Measurements from ENCODE around the gene CIAO3. TPM values are rescaled to one million over a fixed set of nuclear protein-coding genes. Genes with fewer than 3 reads are reported as not detected.

CIAO3 gene
- total RNA-seq: 24.6 and 26.3 TPM in 2 replicates

DNA sequence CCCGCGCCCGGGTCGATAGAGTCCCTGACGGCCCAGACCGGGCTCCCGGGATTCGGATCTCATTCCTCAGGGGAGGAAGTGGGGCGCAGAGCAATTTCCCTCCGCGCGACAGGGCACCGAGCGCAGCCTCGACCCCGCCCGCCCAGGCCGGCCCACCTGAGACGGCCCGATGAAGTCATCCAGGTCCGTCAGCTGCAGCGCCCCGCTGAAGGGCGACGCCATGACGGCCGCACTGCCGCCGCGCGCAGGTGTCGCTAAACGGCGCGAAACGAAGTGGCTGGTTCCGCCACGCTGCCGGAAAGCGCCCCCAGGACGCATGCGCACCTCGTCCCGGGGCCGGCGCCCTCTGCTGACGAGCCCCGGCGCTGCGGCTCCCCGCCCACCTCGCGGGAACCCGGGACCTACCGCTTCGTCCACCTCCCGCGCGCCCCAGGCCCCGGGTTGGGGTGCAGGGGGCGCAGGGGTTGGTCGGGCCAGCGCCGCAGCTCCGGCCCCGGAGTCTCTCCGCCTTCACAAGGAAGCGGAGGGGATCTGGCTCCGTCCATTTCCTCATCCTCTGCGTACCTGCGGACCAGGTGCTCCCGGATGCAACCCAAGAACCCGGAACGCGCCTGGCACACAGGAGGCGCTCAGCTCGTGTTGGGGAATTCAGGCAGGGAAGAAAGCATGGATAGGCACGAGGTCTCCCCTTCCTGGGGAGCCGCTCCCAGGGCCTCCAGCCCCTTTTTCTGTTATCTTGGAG, at the start of gene CIAO3:
CIAO3 (minus strand) TSS at position 234 of the 742 bp plus-strand sequence; CDS start at position 222, 12 bp downstream.

DNA sequence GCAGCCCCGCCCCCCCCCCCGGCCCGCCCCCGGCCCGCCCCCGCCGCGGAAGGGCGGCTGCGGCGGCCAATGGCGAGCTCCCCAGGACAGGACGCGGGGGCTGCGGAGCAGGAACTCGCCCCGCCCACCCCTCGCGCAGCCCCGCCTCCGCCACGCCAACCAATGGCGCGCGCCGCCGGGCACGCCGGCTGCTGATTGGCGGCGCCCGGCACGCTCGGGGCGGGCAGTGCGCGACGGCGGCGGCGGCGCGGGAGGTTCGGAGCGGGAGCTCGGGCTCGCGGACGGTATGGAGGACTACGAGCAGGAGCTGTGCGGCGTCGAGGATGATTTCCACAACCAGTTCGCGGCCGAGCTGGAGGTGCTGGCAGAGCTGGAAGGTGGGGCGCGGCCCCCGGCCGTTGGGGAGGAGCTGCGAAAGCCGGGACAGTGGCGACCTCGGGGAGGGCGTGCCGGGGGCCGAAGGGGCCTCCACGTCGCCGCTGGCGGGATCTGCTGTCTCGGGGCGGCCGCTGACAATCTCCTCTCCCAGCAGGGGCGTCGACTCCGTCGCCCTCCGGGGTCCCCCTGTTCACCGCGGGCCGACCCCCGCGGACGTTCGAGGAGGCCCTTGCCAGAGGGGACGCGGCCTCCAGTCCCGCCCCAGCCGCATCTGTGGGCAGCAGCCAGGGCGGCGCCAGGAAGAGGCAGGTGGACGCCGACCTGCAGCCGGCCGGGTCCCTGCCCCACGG, 47.8 kb upstream of the CIAO3 start, which contains the start of gene CHTF18:
CHTF18 (plus strand) TSS at position 222 of the 728 bp plus-strand sequence; CDS start at position 287, 65 bp downstream.

DNA sequence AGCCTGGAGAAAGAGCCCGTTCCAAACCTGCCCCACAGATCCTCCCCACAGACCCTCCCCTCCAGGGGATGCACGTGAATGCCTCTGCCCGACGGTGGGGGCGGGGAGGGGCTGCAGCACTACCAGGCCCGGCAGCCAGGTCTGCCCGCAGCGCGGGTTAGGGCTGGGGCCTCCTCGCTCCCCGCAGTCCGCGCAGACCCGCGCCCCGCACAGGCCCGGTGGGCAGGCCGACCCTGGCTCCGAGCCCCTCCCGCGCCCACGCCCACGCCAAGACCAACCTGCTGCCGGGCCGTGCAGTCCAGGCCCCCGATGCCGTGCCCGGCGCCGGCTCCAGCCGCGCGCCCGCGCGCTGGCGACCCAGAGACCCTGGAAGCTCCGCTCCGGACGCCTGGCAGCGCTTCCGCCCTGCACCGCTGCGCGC, 47.2 kb upstream of the CIAO3 start, which contains the start of gene RPUSD1:
RPUSD1 (minus strand) TSS at position 404 of the 421 bp plus-strand sequence. CDS start 644 bp downstream, outside the sequence.

DNA sequence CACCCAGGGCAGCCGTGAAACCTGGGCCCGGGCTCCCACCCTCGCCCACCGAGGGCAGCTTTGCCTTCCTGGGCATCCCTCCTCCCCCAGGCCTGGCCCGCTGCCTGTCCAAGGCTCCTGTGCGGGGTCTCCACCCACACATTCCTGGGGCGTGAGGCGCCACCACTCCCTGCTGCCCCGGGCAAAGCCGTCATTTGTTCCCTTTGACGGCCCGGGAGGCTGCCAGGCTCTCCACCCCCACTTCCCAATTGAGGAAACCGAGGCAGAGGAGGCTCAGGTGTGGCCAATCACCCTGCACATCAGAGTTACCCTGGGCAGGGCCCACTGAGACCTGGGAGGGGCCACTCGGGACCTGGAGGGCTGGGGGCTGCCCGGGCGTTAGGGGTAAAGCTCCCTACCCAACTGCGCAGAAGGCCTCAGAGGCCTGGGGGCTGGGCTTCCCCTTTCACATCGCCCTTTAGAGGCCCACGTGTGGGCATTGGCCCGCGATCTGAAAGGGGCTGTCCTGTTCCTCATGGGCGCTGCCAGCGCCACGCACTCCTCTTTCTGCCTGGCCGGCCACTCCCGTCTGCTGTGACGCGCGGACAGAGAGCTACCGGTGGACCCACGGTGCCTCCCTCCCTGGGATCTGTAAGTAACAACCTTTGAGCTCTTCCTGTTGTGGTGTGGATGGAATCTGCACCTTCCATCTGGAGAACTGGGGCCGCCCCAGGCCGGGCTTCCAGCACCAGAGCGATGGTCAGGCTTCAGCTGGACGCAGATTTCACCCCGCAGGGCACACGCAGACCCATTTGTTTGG, 19.9 kb upstream of the CIAO3 start, which contains the start of gene MSLN:
MSLN (plus strand) TSS at position 190 of the 799 bp plus-strand sequence. CDS start 1,947 bp downstream, outside the sequence.

DNA sequence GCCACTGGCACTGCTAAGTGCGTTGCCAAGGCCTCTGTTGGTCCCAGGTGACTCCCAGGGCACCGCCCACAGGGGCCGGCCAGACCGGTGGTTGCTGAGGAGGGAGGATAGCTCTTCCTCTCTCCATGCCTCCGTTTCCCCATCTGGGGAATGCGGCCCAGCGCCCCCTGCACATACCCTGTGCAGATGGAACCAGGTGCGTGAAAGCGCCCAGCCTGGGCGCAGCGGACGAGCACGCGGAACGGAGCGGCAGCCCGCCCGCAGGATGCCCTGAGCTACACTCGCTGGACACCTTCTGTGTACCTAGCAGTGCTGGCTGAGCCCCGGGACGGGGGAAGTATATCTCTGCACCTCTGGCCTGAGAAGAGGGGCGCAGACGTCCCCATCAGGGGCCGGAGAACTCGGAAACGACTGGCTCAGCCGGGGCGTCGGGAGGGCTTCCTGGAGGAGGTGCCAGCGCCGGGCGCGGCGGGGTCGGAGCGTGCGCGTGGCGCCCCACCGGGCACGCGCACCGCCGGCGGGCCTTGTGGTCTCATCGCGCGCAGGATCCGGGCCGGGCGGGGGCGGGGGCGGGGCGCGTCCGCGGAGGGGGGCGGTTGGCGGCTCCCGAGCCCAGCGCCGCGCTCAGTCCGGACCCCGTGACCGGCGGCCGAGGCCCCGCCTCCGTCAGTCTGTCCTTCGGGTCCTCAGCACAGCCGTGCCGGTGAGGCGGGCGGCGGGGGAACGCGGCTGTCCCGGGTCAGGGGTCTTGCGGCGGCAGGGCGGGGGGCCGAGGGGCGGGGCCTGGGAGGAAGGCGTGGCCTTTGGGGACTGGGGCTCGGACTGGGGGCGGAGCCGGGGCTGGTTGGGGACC, 14.1 kb downstream of the CIAO3 start, which contains the start of the genes CCDC78 and HAGHL:
CCDC78 (minus strand) TSS at position 6 of the 853 bp plus-strand sequence. CDS start 76 bp downstream, outside the sequence.
HAGHL (plus strand) TSS at position 669 of the 853 bp plus-strand sequence. CDS start 404 bp downstream, outside the sequence.

DNA sequence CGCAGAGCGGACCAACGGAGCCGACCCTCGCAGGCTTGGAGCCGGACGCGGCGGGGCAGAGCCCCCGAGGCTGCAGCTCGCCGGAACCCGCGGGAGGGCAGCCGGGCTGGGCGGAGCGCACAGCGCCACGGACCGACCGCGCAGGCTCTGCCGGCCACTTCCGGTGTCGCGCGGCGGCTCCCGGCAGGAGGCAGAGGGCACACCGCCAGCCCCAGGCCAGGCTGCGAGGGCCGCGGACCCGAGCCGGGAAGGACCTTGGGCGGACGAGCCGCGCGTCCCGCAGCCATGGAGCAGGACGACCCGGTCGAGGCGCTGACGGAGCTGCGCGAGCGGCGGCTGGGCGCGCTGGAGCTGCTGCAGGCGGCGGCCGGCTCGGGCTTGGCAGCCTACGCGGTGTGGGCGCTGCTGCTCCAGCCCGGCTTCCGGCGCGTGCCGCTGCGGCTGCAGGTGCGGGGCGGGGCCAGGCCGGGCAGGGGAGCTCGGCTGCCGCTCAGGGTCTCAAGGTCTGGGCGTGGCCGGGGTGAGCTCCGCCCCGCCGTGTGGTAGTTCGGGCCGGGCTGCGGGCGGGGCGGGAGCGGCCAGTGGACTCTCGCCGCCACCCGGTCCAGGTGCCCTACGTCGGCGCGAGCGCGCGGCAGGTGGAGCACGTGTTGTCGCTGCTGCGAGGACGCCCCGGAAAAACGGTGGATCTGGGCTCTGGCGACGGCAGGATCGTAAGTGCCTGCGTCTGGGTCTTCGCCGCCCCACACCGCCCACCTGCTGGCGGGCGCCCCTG, 19.6 kb downstream of the CIAO3 start, which contains the start of gene ANTKMT:
ANTKMT (plus strand) TSS at position 157 of the 775 bp plus-strand sequence; CDS start at position 286, 129 bp downstream.

DNA sequence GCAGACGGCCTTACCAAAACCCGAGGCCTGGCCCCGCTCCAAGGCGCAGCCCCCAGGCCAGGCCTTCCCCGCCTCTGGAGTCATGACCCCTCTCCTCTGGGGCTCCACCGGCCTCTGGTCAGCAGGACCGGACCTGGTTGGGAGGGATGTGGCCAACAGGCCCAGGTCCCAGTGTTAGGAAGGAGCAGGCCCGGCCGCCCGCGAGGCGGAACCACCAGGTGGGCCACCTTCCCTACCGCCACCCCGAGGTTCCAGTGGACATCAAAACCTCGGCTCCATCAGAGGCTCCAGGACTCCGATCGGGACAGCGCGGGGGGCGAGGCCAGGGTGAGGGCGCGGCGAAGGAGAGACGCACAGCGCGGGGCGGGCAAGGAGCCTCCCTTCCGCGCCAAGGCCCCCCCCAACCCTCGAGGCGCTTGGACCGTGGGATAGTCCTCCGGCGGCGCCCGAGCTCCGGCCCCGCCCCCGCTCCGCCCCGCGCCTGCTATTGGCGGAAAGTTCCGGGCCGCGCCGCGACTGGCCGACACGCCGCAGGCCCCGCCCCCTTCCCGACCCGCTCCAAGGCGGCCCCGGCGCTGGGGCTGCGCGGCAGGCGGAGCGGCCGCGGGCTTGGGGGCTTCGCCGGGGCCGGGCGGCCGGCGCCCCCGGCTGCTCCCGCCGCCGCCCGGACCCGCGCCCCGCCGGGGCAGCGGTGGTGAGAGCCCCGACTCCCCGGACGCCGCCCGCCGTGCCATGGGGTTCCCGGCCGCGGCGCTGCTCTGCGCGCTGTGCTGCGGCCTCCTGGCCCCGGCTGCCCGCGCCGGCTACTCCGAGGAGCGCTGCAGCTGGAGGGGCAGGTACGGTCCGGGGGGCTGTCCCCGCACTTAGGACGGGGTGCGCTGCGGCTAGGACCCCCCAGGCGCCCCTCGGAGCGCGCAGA, 26.0 kb downstream of the CIAO3 start, which contains the start of gene METRN:
METRN (plus strand) TSS at position 561 of the 919 bp plus-strand sequence; CDS start at position 733, 172 bp downstream.

DNA sequence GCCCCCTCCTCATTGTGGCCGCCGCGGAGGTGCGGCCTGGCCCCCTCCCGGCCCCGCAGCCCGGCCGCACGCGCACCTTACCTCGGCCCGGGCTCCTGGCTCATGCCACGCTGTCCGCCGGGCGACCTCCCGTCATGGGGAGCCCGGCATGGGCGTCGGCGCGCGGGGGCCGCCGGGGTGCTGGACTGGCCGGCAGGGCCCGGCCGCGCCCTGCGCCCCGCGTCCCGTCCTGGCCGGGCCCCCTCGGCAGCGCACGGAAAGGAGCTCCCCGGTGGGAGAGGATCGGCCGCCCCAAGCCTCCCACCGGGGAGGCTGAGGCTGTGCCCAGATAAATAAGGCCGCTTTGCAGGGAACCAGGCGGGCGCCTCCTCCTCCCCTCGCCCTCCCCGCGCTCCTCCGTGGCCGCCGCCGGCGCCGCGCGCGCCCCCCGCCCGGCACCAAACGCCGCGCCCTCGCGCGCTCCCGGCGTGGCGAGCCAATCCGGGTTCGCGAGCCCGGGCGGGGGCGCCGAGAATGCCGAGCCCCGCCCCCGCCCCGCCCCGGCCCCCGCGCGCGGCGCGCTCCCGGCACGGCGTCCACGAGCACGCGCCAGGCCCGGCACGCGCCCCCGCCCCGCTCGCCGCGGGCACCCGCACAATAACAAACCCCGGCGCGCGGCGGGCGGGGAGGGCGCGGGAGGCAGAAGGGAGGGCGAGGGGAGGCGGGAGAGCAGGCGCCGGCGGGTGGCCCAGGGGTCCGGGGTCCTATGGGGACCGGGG, 35.2 kb downstream of the CIAO3 start, which contains the start of gene FBXL16:
FBXL16 (minus strand) TSS at position 371 of the 758 bp plus-strand sequence. CDS start 8,396 bp downstream, outside the sequence.

DNA sequence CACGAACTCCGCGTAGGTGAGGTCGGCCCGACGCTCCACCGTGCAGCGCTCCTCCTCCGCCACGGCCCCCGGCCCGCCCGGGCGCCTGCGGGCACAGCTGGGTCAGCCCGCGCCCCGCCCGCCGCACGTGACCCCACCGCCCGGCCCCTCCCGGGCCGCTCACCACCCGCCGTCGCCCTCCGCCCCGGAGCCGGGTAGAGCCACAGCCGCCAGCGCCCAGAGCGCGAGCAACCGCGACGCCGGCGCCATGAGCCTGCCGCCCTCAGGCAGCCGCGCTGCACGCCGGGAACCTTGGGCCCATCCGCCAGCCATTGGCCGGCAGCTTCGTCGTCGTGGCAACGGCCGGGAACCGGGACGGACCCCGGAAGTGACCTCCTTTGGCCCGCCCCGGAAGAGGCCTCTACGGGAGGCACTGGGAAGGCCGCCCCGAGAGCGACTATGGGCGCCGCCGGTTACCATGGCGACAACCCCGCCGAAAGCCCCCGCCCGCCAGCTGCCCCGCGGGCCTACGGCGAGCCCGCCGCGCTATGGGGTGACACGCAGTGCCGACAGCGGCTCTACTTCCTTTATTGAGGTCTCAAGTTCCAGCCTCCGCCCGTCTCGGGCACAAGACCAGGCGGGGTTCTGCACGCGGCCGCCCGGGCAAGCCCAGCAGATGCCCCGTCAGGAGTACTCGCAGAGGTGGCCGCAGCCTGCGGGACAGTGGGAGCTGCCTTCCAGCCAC, 56.6 kb downstream of the CIAO3 start, which contains the start of gene JMJD8:
JMJD8 (minus strand) TSS at position 264 of the 724 bp plus-strand sequence; CDS start at position 249, 15 bp downstream.

DNA sequence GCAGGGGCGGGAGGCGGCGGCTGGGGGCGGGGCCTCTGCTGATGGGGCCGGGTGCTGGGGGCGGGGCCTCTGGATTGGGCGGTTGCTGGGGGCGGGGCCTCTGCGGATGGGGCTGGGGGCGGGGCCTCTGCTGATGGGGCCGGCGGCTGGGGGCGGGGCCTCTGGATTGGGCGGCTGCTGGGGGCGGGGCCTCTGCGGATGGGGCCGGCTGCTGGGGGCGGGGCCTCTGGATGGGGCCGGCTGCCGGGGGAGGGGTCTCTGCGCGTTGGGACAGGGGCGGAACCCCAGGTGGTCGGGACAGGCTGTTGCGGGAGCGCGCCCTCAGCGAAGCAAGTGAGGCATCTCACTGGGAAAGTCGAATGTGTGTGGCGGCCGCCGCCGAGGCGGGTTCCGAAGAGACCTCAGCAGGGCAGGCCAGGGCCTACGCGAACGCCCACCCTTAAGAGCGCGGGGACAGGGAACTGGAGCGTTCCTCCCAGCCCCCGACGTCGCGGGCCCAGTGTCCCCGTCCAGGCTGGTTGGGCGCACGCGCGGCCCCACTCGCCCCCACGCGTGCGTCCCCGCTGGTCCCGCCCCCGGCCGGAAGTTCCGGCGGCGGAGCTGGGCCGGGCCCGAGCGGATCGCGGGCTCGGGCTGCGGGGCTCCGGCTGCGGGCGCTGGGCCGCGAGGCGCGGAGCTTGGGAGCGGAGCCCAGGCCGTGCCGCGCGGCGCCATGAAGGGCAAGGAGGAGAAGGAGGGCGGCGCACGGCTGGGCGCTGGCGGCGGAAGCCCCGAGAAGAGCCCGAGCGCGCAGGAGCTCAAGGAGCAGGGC, 60.8 kb downstream of the CIAO3 start, which contains the start of gene STUB1:
STUB1 (plus strand) TSS at position 597 of the 811 bp plus-strand sequence; CDS start at position 713, 116 bp downstream.

Other genes starting within 250 kb of the CIAO3 start
- gene CAPN15, start 213.3 kb downstream of the CIAO3 start, total RNA-seq: 37.4 and 47.7 TPM in 2 replicates
- gene PRR35, start 180.6 kb downstream of the CIAO3 start, total RNA-seq: not detected in 2 replicates
- gene NHLRC4, start 174.0 kb downstream of the CIAO3 start, total RNA-seq: 2.2 and 13.1 TPM in 2 replicates
- 38.7 and 40.2 TPM in 2 replicates for gene PIGQ, start 171.0 kb downstream of the CIAO3 start, total RNA-seq
- 14.5 and 15.1 TPM in 2 replicates for gene RAB40C, start 150.9 kb downstream of the CIAO3 start, total RNA-seq
- gene WFIKKN1, start 110.0 kb downstream of the CIAO3 start, total RNA-seq: 0.13 and 2.6 TPM in 2 replicates
- 169 and 173 TPM in 2 replicates for gene METTL26, start 104.7 kb downstream of the CIAO3 start, total RNA-seq
- gene MCRIP2, start 99.2 kb downstream of the CIAO3 start, total RNA-seq: 10.8 and 20.2 TPM in 2 replicates
- 7.1 and 19.2 TPM in 2 replicates for gene WDR90, start 91.6 kb downstream of the CIAO3 start, total RNA-seq
- gene RHOT2, start 72.9 kb downstream of the CIAO3 start, total RNA-seq: 41.0 and 52.7 TPM in 2 replicates
- gene RHBDL1, start 65.3 kb downstream of the CIAO3 start, total RNA-seq: 0.78 and 2.1 TPM in 2 replicates
- gene STUB1, start 60.6 kb downstream of the CIAO3 start, total RNA-seq: 93.3 and 150 TPM in 2 replicates
- 65.6 and 101 TPM in 2 replicates for gene JMJD8, start 56.7 kb downstream of the CIAO3 start, total RNA-seq
- 9.4 and 21.4 TPM in 2 replicates for gene WDR24, start 50.6 kb downstream of the CIAO3 start, total RNA-seq
- 0.08 and 0.91 TPM in 2 replicates for gene FBXL16, start 35.2 kb downstream of the CIAO3 start, total RNA-seq
- gene METRN, start 25.9 kb downstream of the CIAO3 start, total RNA-seq: 34.3 and 76.0 TPM in 2 replicates
- gene ANTKMT, start 19.9 kb downstream of the CIAO3 start, total RNA-seq: 41.8 TPM in 2 replicates
- gene CCDC78, start 14.6 kb downstream of the CIAO3 start, total RNA-seq: 4.8 TPM in 1 of 2 replicates, not detected in the other
- gene HAGHL, start 13.9 kb downstream of the CIAO3 start, total RNA-seq: 10.6 and 14.7 TPM in 2 replicates
- gene MSLN, start 19.7 kb upstream of the CIAO3 start, total RNA-seq: 0.13 TPM in 1 of 2 replicates, not detected in the other
- 26.4 and 30.3 TPM in 2 replicates for gene RPUSD1, start 47.4 kb upstream of the CIAO3 start, total RNA-seq
- 5.9 and 18.2 TPM in 2 replicates for gene CHTF18, start 47.6 kb upstream of the CIAO3 start, total RNA-seq
- not detected in 2 replicates for gene GNG13, start 59.7 kb upstream of the CIAO3 start, total RNA-seq
- gene LMF1, start 230.0 kb upstream of the CIAO3 start, total RNA-seq: 11.8 and 14.8 TPM in 2 replicates
- gene SOX8, start 240.8 kb upstream of the CIAO3 start, total RNA-seq: 0.13 and 0.88 TPM in 2 replicates

All from epithelial cell of alveolus of lung (primary cell).